ENCODE data around the gene DDX1. TPM values are rescaled to one million over a fixed set of nuclear protein-coding genes. Genes with fewer than 3 reads are reported as not detected.
"Not testable (repeated sequence)": the region's sequence is repeated elsewhere in the genome, so short reads cannot be mapped to it uniquely, and the experiment has no call there.

The DDX1 gene
- total RNA-seq (10 to 100 TPM; 26.8 to 98.2 (median 46.1) TPM), polyA plus RNA-seq (10 to 100 TPM; 57.2 to 64.5 (median 57.5) TPM)
- long read RNA-seq, donor 1, partial matches to known transcripts, result 0 of 3 reads
- long read RNA-seq, donor 1, other reads (novel, unspliced or antisense), result 0 of 3 reads
- long read RNA-seq, donor 2, transcript DDX1-201 (26 exons, 2,739 nt), result major isoform, 7 of 7 reads
- long read RNA-seq, donor 2, partial matches to known transcripts, result 0 of 7 reads
- long read RNA-seq, donor 2, other reads (novel, unspliced or antisense), result 0 of 7 reads
- long read RNA-seq, donor 3, partial matches to known transcripts, result 0 of 6 reads
- long read RNA-seq, donor 3, other reads (novel, unspliced or antisense), result 0 of 6 reads
- long read RNA-seq, donor 4, partial matches to known transcripts, result 0 of 2 reads
- long read RNA-seq, donor 4, other reads (novel, unspliced or antisense), result 0 of 2 reads
- long read RNA-seq, donor 5, transcript DDX1-201 (26 exons, 2,739 nt), result major isoform, 10 of 10 reads
- long read RNA-seq, donor 5, partial matches to known transcripts, result 0 of 10 reads
- long read RNA-seq, donor 5, other reads (novel, unspliced or antisense), result 0 of 10 reads
- long read RNA-seq, donor 6, result 0 reads
- long read RNA-seq, donor 7, transcript DDX1-201 (26 exons, 2,739 nt), result major isoform, 9 of 27 reads
- long read RNA-seq, donor 7, partial matches to known transcripts, result 18 of 27 reads
- long read RNA-seq, donor 7, other reads (novel, unspliced or antisense), result 0 of 27 reads
- long read RNA-seq, donor 8, transcript DDX1-201 (26 exons, 2,739 nt), result major isoform, 6 of 23 reads
- long read RNA-seq, donor 8, partial matches to known transcripts, result 15 of 23 reads
- long read RNA-seq, donor 8, other reads (novel, unspliced or antisense), result 0 of 23 reads
- long read RNA-seq, donor 9, transcript DDX1-201 (26 exons, 2,739 nt), result major isoform, 7 of 25 reads
- long read RNA-seq, donor 9, partial matches to known transcripts, result 17 of 25 reads
- long read RNA-seq, donor 9, other reads (novel, unspliced or antisense), result 0 of 25 reads
- long read RNA-seq, donor 10, partial matches to known transcripts, result 0 of 6 reads
- long read RNA-seq, donor 10, other reads (novel, unspliced or antisense), result 0 of 6 reads

DNA sequence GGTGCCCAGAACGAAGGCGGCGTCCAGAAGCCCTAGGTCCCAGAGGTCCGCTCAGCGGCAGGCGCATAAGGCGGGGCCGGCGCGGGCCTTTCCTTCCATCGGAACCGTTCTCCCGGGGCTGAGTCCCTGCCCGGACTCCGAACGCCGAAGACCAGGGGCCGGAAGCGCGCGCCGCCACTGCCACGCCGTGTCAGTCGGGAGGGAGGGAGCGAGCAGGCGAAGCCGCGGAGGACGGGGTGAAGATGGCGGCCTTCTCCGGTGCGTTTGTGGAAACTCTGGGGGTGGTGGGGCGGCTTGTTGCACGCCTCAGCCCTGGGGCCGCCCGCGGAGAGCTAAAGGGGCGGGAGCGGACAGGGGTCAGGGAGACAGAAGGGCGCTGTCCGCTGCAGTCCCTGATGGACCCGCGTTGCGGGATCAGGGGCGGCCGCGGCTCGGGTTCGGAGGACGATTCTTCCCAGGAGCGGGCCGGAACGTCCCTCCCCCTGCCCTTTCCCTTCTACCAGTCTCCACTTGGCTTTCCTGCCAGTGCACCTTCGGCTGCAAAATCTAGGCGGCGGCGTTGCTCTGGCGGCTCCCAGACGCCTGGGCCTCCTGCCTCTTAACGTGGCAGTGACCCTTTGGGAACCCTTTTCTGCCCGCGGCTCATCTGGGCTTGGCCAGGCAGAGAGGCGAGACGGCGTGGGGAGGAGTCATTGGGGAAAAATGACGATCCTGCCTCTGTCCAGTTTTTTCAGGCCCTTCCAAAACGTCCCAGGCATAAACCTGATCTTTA lies at the start of gene DDX1:
Gene DDX1, plus strand, starts transcription at position 177 of the 772 bp plus-strand sequence. Its CDS starts 66 bp downstream, at position 243.
- intact Hi-C loops (cut with DNase I; ENCODE audit: low total_unique reads), result no loop called here

DNA sequence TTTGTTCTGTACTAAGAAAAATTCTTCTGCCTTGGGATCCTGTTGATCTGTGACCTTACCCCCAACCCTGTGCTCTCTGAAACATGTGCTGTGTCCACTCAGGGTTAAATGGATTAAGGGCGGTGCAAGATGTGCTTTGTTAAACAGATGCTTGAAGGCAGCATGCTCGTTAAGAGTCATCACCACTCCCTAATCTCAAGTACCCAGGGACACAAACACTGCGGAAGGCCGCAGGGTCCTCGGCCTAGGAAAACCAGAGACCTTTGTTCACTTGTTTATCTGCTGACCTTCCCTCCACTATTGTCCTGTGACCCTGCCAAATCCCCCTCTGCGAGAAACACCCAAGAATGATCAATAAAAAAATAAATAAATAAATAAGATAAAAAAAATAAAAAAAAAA lies 49.4 kb upstream of the DDX1 start:
- H3K4me3 ChIP-seq; H3K27me3 ChIP-seq; H3K9me3 ChIP-seq; H3K27ac ChIP-seq; intact Hi-C loops (cut with DNase I; ENCODE audit: low total_unique reads); DNase-seq: not testable (repeated sequence)
- WGBS, 5 donors, result 50 to 78% (median 73%) methylated on average over 1 to 4 of the region's 6 CpGs
- Histone ChIP-seq H3K4me1 (peaks cover 0 to 12% (median 4%) of the 10 kb centered on the region in 4 donors), H3K36me3 (peaks cover 0 to 16% (median 12%) of the 10 kb centered on the region in 4 donors)

More for the DNA sequence above, at the start of gene DDX1:
- Histone ChIP-seq H3K27me3 (no peaks in the 10 kb centered on the region), H3K4me3 (peak within 1 kb of the TSS; percentile 82 to 95 (median 92)), H3K36me3 (peaks cover 13 to 24% (median 18%) of the 10 kb centered on the region in 4 donors), H3K4me1 (peaks cover 14 to 36% (median 32%) of the 10 kb centered on the region in 4 donors), H3K27ac (peak within 1 kb of the TSS; percentile 85 to 94 (median 93)), H3K9me3 (no peaks in the 10 kb centered on the region)
- DNase-seq, result peak; percentile 90 to 95
- TF ChIP-seq, protein P1, sequence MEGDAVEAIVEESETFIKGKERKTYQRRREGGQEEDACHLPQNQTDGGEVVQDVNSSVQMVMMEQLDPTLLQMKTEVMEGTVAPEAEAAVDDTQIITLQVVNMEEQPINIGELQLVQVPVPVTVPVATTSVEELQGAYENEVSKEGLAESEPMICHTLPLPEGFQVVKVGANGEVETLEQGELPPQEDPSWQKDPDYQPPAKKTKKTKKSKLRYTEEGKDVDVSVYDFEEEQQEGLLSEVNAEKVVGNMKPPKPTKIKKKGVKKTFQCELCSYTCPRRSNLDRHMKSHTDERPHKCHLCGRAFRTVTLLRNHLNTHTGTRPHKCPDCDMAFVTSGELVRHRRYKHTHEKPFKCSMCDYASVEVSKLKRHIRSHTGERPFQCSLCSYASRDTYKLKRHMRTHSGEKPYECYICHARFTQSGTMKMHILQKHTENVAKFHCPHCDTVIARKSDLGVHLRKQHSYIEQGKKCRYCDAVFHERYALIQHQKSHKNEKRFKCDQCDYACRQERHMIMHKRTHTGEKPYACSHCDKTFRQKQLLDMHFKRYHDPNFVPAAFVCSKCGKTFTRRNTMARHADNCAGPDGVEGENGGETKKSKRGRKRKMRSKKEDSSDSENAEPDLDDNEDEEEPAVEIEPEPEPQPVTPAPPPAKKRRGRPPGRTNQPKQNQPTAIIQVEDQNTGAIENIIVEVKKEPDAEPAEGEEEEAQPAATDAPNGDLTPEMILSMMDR (IDR thresholded peaks at IDR 0.05), result no peak
- TF ChIP-seq EP300 (IDR thresholded peaks at IDR 0.05) (no peak), POLR2A (IDR thresholded peaks at IDR 0.05) (peak in 2 of 4 donors; percentile 36 to 69), POLR2AphosphoS5 (IDR thresholded peaks at IDR 0.05) (peak; percentile 84 to 97 (median 91))
- WGBS, 5 donors, result 0 to 1% (median 1%) methylated on average over 19 to 68 of the region's 68 CpGs

DNA sequence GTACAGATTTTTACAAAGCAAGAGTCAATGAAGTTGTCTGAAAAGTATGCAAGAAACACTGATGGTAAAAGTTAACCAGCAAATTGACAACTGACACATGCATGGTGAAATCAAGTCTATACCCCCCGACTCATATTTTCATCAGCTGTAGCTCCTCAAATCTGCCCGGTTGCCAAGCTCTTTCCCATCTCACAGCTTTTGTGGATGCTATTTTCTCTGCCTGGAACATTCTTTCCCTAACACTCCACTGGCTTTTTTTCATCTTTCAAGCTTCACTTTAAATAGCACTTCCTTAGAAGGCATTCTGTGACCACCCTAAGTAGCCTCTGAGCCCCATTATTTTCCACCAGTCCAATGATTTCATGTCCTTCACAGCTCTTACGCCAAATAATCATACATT lies 48.6 kb upstream of the DDX1 start:
- no peak for DNase-seq
- no peaks in the 10 kb centered on the region for H3K27me3 ChIP-seq
- WGBS, 5 donors, result 49 to 74% (median 63%) methylated on average over 3 of the region's 3 CpGs
- no peak overlapping the region for H3K4me3 ChIP-seq
- TF ChIP-seq POLR2AphosphoS5 (IDR thresholded peaks at IDR 0.05) (no peak), POLR2A (IDR thresholded peaks at IDR 0.05) (no peak), EP300 (IDR thresholded peaks at IDR 0.05) (no peak)
- TF ChIP-seq, protein P1 (IDR thresholded peaks at IDR 0.05), result no peak
- H3K4me1 ChIP-seq, result peaks cover 0 to 12% (median 4%) of the 10 kb centered on the region in 4 donors
- intact Hi-C loops (cut with DNase I; ENCODE audit: low total_unique reads), result no loop called here
- no peak overlapping the region for H3K27ac ChIP-seq
- no peaks in the 10 kb centered on the region for H3K9me3 ChIP-seq
- peaks cover 0 to 15% (median 12%) of the 10 kb centered on the region in 4 donors for H3K36me3 ChIP-seq

DNA sequence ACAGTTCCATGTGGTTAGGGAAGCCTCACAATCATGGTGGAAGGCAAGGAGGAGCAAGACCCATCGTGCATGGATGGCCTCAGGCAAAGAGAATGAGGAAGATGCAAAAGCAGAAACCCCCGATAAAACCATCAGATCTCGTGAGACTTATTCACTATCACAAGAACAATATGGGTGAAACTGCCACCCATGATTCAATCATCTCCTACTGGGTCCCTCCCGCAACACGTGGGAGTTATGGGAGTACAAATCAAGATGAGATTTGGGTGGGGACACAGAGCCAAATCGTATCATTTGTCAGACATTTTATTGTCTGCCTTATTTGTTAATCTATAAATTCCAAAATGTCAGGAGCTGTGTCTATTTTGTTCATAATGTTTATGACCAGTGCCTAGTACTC lies 48.1 kb upstream of the DDX1 start:
- TF ChIP-seq, protein P1 (IDR thresholded peaks at IDR 0.05), result no peak
- no peak for TF ChIP-seq EP300 (IDR thresholded peaks at IDR 0.05)
- no peak for TF ChIP-seq POLR2AphosphoS5 (IDR thresholded peaks at IDR 0.05)
- TF ChIP-seq POLR2A (IDR thresholded peaks at IDR 0.05), result no peak
- Histone ChIP-seq H3K27ac (no peak overlapping the region), H3K36me3 (peaks cover 4 to 18% (median 15%) of the 10 kb centered on the region in 4 donors), H3K9me3 (no peaks in the 10 kb centered on the region), H3K4me3 (no peak overlapping the region), H3K27me3 (no peaks in the 10 kb centered on the region), H3K4me1 (peaks cover 0 to 12% (median 4%) of the 10 kb centered on the region in 4 donors)
- intact Hi-C loops (cut with DNase I; ENCODE audit: low total_unique reads), result no loop called here
- no peak for DNase-seq
- WGBS, 5 donors, result 81 to 91% (median 85%) methylated on average over 6 of the region's 6 CpGs
